GM18526 (cell line): ENCODE results near the gene CSNK1G1.

Source experiments
- POLR2A ChIP-seq: IDR thresholded peaks from 3 replicates; pipeline ENCODE4 v1.6.1; 2011; ENCODE audit not compliant: insufficient read length; ENCODE audit errors: extremely low read depth

The CSNK1G1 gene

DNA sequence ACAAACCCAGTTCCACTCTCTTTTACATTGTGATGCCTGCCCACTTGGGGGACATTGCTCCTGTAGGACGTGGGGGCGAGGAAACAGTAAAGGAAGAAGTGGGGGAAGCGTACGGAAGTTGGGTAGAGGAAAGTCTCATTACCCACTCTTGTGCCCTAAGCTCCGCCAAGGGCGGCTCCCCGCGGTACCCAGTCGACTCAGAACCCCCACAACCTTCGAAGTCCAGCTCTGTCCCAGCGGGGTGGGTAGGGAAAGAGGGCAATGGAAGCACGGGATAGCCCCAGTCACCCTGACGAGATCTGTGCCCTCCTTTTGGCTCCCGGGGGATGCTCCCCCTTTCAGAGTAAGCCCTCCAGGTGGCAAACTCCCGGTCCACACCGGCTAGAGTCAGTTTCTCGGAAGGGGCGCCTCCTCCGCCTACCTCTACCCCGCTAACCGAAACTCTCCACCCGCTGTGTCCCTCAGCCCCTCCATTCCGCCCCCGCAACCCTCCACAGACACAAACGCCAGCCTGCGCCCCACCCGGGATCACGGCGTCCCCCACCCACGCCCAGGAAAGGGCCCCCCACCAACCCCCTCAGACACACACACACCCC, 527 bp downstream of the CSNK1G1 start:
- no peak for TF ChIP-seq POLR2A

GRCh38 chr15:64354688-64355344, 1.2 kb downstream of the CSNK1G1 start:
- no peak for TF ChIP-seq POLR2A

DNA sequence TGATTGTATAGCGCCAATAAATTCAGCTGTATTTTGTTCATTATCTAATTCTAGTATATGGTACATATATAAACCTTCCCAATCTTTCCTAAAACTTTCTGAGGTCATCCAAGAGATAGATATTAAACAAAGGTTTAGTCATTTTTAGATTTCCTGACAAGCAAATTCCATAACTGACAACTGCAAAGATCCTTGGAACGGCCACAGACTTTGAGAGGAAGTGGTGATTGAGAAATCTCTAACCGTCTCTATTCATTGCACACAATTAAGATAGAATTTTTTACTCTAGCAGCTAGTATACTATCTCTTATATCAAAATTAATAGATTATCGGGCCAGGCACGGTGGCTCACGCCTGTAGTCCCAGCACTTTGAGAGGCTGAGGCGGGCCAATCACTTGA, 4.7 kb downstream of the CSNK1G1 start:
- TF ChIP-seq POLR2A, result no peak

DNA sequence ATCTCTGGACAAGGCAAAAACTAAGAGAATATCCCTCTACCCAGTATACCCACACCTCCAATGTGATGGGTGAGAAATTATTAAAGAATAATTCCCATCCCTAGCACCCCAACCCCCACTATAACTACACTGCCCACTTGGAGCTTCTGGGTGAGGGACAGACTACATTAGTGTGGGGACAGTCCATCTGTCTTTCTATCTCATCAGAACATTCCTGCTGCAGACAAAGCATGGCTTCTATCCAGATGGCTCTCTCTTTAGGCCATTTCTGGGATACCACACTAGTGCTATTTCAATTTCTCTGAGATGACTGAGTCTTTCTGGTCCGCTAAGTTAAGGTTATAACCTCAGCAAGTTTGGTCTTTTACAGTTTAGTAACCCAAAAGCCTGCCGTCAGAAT, 6.6 kb downstream of the CSNK1G1 start:
- no peak for TF ChIP-seq POLR2A

DNA sequence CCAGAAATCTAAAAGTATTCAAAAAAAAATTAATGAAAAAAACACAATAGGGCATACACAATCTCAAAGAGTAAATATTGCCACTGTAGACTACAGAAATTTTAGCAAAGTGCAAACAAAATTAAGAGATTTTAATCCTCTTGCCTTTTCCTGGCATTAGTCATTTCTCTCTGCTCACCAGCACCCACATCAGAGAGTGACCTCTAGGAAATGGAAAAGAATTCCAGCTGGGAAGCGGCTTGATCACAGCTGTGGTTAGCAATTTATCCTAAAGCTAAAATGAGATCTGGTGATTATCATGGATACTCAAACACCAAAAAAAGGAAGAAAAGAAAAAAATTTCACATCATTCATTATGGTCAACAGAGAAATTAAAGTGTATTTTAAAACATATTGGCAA, 7.5 kb downstream of the CSNK1G1 start:
- TF ChIP-seq POLR2A, result no peak

GRCh38 chr15:64344651-64345294, 11.2 kb downstream of the CSNK1G1 start:
- TF ChIP-seq POLR2A, result no peak

DNA sequence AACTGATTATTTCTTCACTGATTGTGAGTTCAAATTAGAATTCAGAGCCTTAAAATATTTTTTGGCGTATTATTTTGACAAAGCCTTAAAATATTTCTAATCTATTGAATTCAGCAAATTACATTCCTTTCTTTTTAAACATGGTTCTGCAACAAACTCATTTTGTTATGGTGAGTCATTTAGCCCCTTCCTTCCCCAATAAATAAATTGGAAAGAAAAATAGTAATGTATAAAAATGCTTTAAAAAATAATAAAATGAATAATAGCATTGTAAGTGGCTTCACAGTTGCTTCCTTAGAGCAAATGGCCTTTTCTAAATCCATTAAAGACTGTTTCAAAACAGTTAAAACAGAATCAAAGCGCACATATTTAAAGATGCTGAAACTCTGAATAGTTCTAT, 12.1 kb downstream of the CSNK1G1 start:
- no peak for TF ChIP-seq POLR2A

- TF ChIP-seq POLR2A, result no peak
These were observed 12.8 kb downstream of the CSNK1G1 start for GRCh38 chr15:64343222-64343621.

GRCh38 chr15:64341961-64342360, 14.0 kb downstream of the CSNK1G1 start:
- no peak for TF ChIP-seq POLR2A

DNA sequence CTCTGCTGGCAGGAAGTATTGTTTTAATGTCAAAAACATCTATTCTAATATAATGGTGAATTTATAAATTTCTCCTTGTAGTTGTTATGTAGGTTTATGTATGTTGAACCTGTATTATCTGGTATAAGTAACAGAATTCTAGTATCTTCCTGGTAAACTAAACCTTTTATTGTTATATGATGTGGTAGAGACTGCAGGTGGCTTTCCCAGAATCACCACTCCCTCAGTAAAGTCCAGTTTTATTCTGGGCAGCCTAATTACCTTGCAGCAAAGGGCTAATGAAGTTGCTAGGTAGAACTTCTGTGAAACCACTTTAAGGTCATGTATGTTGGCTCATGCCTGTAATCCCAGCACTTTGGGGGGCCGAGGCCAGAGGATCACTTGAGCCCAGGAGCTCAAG, 15.6 kb downstream of the CSNK1G1 start:
- no peak for TF ChIP-seq POLR2A

DNA sequence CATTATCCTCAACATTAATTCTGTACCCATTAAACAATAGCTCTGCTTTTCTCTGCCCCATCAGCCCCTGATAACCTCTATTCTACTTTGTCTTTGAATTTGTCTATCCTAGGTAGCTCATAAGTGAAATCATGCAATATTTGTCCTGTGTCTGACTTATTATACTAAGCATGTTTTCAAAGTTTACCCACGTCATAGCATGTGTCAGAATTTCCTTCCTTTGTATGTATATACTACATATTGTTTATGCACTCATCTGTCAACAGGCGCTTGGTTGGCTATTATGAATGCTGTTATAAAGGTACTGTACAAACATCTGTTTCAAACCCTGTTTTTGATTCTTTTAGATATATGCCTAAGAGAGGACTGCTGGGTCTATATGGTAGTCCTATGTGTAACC, 18.2 kb downstream of the CSNK1G1 start:
- no peak for TF ChIP-seq POLR2A

- no peak for TF ChIP-seq POLR2A
These were observed 21.7 kb downstream of the CSNK1G1 start for GRCh38 chr15:64333986-64334929.

DNA sequence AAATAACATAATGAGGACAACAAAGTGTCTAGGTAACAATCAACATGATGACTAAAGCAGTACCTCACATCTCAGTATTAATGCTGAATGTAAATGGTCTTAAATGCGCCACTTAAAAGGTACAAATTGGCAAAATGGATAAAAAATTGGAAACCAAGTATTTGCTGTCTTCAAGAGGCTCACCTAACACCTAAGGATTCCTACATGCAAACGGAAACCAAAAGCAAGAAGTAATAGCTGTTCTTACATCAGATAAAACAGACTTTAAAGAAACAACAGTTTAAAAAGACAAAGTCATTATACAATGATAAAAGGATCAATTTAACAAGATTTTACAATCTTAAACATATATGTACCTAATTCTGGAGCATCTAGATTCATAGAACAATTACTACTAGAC, 22.5 kb downstream of the CSNK1G1 start:
- no peak for TF ChIP-seq POLR2A

DNA sequence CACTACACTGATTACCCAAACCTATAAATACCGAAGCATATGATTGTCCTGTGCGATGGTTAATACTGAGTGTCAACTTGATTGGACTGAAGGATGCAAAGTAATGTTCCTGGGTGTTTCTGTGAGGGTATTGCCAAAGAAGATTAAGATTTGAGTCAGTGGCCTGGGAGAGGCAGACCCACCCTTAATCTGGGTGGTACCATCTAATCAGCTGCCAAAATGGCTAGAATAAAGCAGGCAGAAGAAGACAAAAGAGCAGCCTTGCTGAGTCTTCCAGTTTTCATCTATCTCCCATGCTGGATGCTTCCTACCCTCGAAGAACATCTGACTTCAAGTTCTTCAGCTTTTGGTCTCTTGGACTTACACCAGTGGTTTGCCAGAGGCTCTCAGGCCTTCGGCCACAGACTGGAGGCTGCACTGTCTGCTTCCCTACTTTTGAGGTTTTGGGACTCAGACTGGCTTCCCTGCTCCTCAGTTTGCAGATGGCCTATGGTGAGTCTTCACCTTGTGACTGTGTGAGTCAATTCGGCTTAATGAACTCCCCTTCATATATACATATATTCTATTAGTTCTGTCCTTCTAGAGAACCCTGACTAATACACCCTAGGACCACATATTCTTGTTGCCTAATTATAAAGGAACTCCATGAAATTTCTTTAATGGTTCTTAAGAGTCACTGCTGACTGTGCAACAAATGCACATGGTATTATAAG, 31.7 kb downstream of the CSNK1G1 start:
- no peak for TF ChIP-seq POLR2A

DNA sequence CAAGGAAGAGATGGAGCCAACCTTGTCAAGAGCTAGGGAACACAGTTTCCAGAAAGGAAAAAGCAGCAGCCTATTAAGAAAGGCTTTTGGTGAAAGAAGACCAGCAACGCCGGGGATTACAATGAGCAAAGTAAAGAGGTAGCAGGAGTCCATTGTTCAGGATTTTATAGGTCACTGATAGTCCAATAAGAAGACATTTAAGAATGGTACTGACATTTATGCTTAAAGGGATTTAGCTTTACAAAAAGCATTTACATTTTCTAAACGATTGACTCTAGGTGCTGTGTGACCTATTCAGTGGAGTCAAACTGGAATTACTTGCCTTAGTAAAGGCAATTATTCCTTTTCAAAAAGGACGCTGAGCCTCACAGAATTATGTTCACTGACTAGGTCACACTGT, 40.8 kb downstream of the CSNK1G1 start:
- no peak for TF ChIP-seq POLR2A
